H9 (cell line): Measurements from ENCODE around the gene CROT. TPM values are rescaled to one million over a fixed set of nuclear protein-coding genes. Genes with fewer than 3 reads are reported as not detected.

Source experiments
- DNase-seq: peaks from one replicate; pipeline ENCODE4 v3.0.0-alpha.2; 2017
- H2AFZ ChIP-seq: one replicate; pipeline ENCODE4 v1.6.1; 2013; ENCODE audit warnings: mild to moderate bottlenecking, low read length, control low read depth, moderate library complexity
- H2AK5ac ChIP-seq: 2 replicates; pipeline ENCODE4 v1.6.1; 2013; ENCODE audit warnings: low read length, control low read depth, mixed read lengths; ENCODE audit not compliant: insufficient read length
- H2BK120ac ChIP-seq: one replicate; pipeline ENCODE4 v1.6.1; 2013; ENCODE audit warnings: low read depth, mild to moderate bottlenecking, low read length, control low read depth, inconsistent platforms; ENCODE audit not compliant: poor library complexity, severe bottlenecking
- H2BK12ac ChIP-seq: 2 replicates; pipeline ENCODE4 v1.6.1; 2013; ENCODE audit warnings: low read length, control low read depth, mixed read lengths, low read depth; ENCODE audit not compliant: insufficient read length
- H2BK15ac ChIP-seq: 2 replicates; pipeline ENCODE4 v1.6.1; 2013; ENCODE audit warnings: low read depth, low read length, control low read depth
- H2BK20ac ChIP-seq: one replicate; pipeline ENCODE4 v1.6.1; 2013; ENCODE audit warnings: low read depth, mild to moderate bottlenecking, low read length, control low read depth, inconsistent platforms; ENCODE audit not compliant: poor library complexity, severe bottlenecking
- H2BK5ac ChIP-seq: 2 replicates; pipeline ENCODE4 v1.6.1; 2013; ENCODE audit warnings: low read length, control low read depth, mixed read lengths; ENCODE audit not compliant: insufficient read length
- H3K14ac ChIP-seq: 2 replicates; pipeline ENCODE4 v1.6.1; 2013; ENCODE audit warnings: low read length, control low read depth; ENCODE audit not compliant: insufficient read depth
- H3K18ac ChIP-seq: 2 replicates; pipeline ENCODE4 v1.6.1; 2013; ENCODE audit warnings: low read depth, mild to moderate bottlenecking, mixed read lengths, low read length, control low read depth; ENCODE audit not compliant: insufficient read length
- H3K23ac ChIP-seq: 2 replicates; pipeline ENCODE4 v1.6.1; 2013; ENCODE audit warnings: low read length, control low read depth, mixed read lengths, low read depth; ENCODE audit not compliant: insufficient read length
- H3K23me2 ChIP-seq: 2 replicates; pipeline ENCODE4 v1.6.1; 2013; ENCODE audit warnings: low read depth, mild to moderate bottlenecking, mixed read lengths, low read length, control low read depth; ENCODE audit not compliant: insufficient read length, poor library complexity, severe bottlenecking
- H3K27ac ChIP-seq: 2 replicates; pipeline ENCODE4 v1.5.1; 2013; ENCODE audit warnings: low read length, control low read depth, mixed read lengths, low read depth; ENCODE audit not compliant: insufficient read length
- H3K27me3 ChIP-seq: 2 replicates; pipeline ENCODE4 v1.6.1; 2013; ENCODE audit warnings: low read length, control low read depth, inconsistent platforms; ENCODE audit not compliant: insufficient read depth
- H3K4ac ChIP-seq: 2 replicates; pipeline ENCODE4 v1.6.1; 2013; ENCODE audit warnings: low read depth, mild to moderate bottlenecking, control low read depth, inconsistent platforms, low read length, moderate library complexity
- H3K4me1 ChIP-seq: 2 replicates; pipeline ENCODE4 v1.6.1; 2013; ENCODE audit warnings: low read length, control low read depth, inconsistent platforms; ENCODE audit not compliant: insufficient read depth
- H3K4me2 ChIP-seq: 2 replicates; pipeline ENCODE4 v1.6.1; 2013; ENCODE audit warnings: low read length, control low read depth, mixed read lengths; ENCODE audit not compliant: insufficient read length, insufficient read depth
- H3K56ac ChIP-seq: 2 replicates; pipeline ENCODE4 v1.6.1; 2013; ENCODE audit warnings: low read depth, mild to moderate bottlenecking, mixed read lengths, low read length, control low read depth; ENCODE audit not compliant: insufficient read length
- H3K79me1 ChIP-seq: 2 replicates; pipeline ENCODE4 v1.6.1; 2013; ENCODE audit warnings: low read depth, mild to moderate bottlenecking, moderate library complexity, low read length, control low read depth, inconsistent platforms; ENCODE audit not compliant: insufficient read depth, poor library complexity, severe bottlenecking
- H3K79me2 ChIP-seq: 2 replicates; pipeline ENCODE4 v1.6.1; 2013; ENCODE audit warnings: low read length, control low read depth, inconsistent platforms; ENCODE audit not compliant: insufficient read depth
- H3K9ac ChIP-seq: 2 replicates; pipeline ENCODE4 v1.6.1; 2013; ENCODE audit warnings: low read length, control low read depth, mixed read lengths; ENCODE audit not compliant: insufficient read length; ENCODE audit errors: extremely low read depth
- H3K9me3 ChIP-seq: one replicate; pipeline ENCODE4 v1.6.1; 2013; ENCODE audit warnings: low read depth, low read length, inconsistent platforms; ENCODE audit not compliant: control insufficient read depth
- H3T11ph ChIP-seq: one replicate; pipeline ENCODE4 v1.6.1; 2013; ENCODE audit warnings: mild to moderate bottlenecking, low read length, control low read depth, inconsistent platforms
- H4K20me1 ChIP-seq: one replicate; pipeline ENCODE4 v1.6.1; 2013; ENCODE audit not compliant: control insufficient read depth, insufficient read length, insufficient read depth
- H4K5ac ChIP-seq: 2 replicates; pipeline ENCODE4 v1.6.1; 2013; ENCODE audit warnings: low read depth, mild to moderate bottlenecking, mixed read lengths, low read length, control low read depth; ENCODE audit not compliant: insufficient read length
- H4K8ac ChIP-seq: replicated peaks from 2 replicates; pipeline ENCODE4 v1.6.1; 2013; ENCODE audit warnings: low read length, control low read depth, mixed read lengths, low read depth; ENCODE audit not compliant: insufficient read length
- H4K91ac ChIP-seq: 2 replicates; pipeline ENCODE4 v1.6.1; 2013; ENCODE audit warnings: low read depth, mild to moderate bottlenecking, moderate library complexity, mixed read lengths, low read length, control low read depth; ENCODE audit not compliant: insufficient read length
- H3K27ac Mint-ChIP-seq, 3 experiments: 2 replicates in 2 of 3; 3 replicates in 1 of 3; pipeline ENCODE4 v1.8.0; 2020 to 2021; ENCODE audit warnings: mixed read lengths in 3 of 3, mild to moderate bottlenecking in 1 of 3, moderate library complexity in 1 of 3
- H3K27me3 Mint-ChIP-seq: 2 replicates; pipeline ENCODE4 v1.8.0; 2021; ENCODE audit warnings: low read depth, mild to moderate bottlenecking, moderate library complexity, mixed read lengths
- H3K36me3 Mint-ChIP-seq, 3 experiments: 2 replicates in 2 of 3; 3 replicates in 1 of 3; pipeline ENCODE4 v1.8.0; 2020 to 2021; ENCODE audit warnings: low read depth in 3 of 3, mixed read lengths in 3 of 3; ENCODE audit not compliant: insufficient read depth in 1 of 3
- H3K4me1 Mint-ChIP-seq, 2 experiments: 2 replicates each; pipeline ENCODE4 v1.8.0; 2020; ENCODE audit warnings: mixed read lengths in 2 of 2
- H3K4me3 Mint-ChIP-seq, 2 experiments: 2 replicates in 1 of 2; 3 replicates in 1 of 2; pipeline ENCODE4 v1.8.0; 2020 to 2021; ENCODE audit warnings: mild to moderate bottlenecking in 2 of 2, mixed read lengths in 2 of 2, moderate library complexity in 1 of 2
- H3K9me3 Mint-ChIP-seq, 2 experiments: 2 replicates in 1 of 2; 3 replicates in 1 of 2; pipeline ENCODE4 v1.8.0; 2020; ENCODE audit warnings: mild to moderate bottlenecking in 2 of 2, mixed read lengths in 2 of 2, moderate library complexity in 1 of 2
- CTCF ChIP-seq: fragments of 200-600 bp; sonication (generic); conservative IDR thresholded peaks from 3 replicates; pipeline ENCODE4 v1.8.0; 2021; ENCODE audit warnings: antibody characterized with exemption, mild to moderate bottlenecking
- WGBS: extraction: QIAGEN DNeasy Blood & Tissue Kit; methylation state at CpG from one replicate; pipeline ENCODE4 v1.1.7; 2013; ENCODE audit warnings: missing lambda C conversion rate, low lambda C conversion rate, mixed read lengths; ENCODE audit not compliant: insufficient read length; ENCODE audit errors: extremely low coverage; 5-methylcytosine and 5-hydroxymethylcytosine counted together
- total RNA-seq: library from RNA; stranded (reverse); gene quantifications from 2 replicates; pipeline ENCODE4 v1.2.1, GENCODE V29; 2021

Gene CROT
- total RNA-seq, 1 experiment from 2014 or later, result 6.0 TPM

DNA sequence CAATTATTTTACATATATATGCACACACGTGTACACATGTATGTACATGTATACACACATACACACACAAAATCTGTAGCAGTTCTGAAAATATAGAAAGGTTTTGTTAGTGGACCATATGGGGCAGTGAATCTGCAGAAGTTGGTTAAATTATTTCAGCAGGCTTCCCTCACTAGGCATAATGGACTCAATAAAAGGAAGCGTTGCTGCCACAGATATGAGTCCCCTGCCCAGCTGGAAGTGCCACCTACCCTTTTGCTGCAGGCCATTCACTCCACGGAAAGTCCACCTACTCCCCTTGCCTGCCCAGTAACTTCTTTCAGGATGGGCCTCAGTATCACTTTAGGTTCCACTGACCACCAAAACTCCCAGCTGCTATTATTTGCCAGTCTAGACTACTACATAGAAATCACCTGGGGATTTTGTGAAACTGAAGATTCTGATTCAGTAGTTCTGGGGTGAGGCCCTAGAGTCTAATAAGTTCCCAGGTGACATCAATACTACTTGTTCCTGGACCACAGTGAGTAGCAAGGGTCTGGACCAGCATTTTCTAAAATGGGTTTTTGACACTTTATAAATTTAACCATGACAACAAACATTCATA lies 29.3 kb upstream of the CROT start:
- H3K27me3 ChIP-seq, result no peaks in the 10 kb centered on the region
- H2BK120ac ChIP-seq, result no peak overlapping the region
- H3K27ac ChIP-seq, result no peak overlapping the region
- H3K4me1 ChIP-seq, result no peaks in the 10 kb centered on the region
- H2BK15ac ChIP-seq, result no peak overlapping the region
- H3K79me1 ChIP-seq, result no peaks in the 10 kb centered on the region
- no peak overlapping the region for H3K14ac ChIP-seq
- no peak overlapping the region for H2BK20ac ChIP-seq
- H2BK12ac ChIP-seq, result no peak overlapping the region
- no CpG with 5 or more reads among the region's 3 CpGs for WGBS
- H3K4me2 ChIP-seq, result no peak overlapping the region
- no peak overlapping the region for H3K9ac ChIP-seq
- no peak overlapping the region for H3K56ac ChIP-seq
- no peak overlapping the region for H4K8ac ChIP-seq
- no peak overlapping the region for H4K5ac ChIP-seq
- DNase-seq, result no peak
- H3T11ph ChIP-seq, result no peak overlapping the region
- H2AK5ac ChIP-seq, result no peak overlapping the region
- H3K27ac Mint-ChIP-seq, result no peak overlapping the region
- no peaks in the 10 kb centered on the region for H3K79me2 ChIP-seq
- H3K23ac ChIP-seq, result no peak overlapping the region
- no peak overlapping the region for H3K18ac ChIP-seq
- no peaks in the 10 kb centered on the region for H3K36me3 Mint-ChIP-seq
- H3K23me2 ChIP-seq, result no peaks in the 10 kb centered on the region
- no peaks in the 10 kb centered on the region for H3K27me3 Mint-ChIP-seq
- H2AFZ ChIP-seq, result no peak overlapping the region
- no peak overlapping the region for H3K4ac ChIP-seq
- H3K4me1 Mint-ChIP-seq, result peaks cover 6 to 12% of the 10 kb centered on the region in 2 experiments; a peak in 2 of 4 replicates
- H3K9me3 Mint-ChIP-seq, result peaks cover 0 to 7% of the 10 kb centered on the region in 2 experiments; a peak in 1 of 5 replicates
- H2BK5ac ChIP-seq, result no peak overlapping the region
- TF ChIP-seq CTCF, result no peak
- H4K91ac ChIP-seq, result no peak overlapping the region
- H3K9me3 ChIP-seq, result no peaks in the 10 kb centered on the region
- no peak overlapping the region for H3K4me3 Mint-ChIP-seq
- no peaks in the 10 kb centered on the region for H4K20me1 ChIP-seq
